NCI-H82 treated with DMSO at 0.1 percent for 48 hours (cell line): Measurements from ENCODE around the gene OVOL2.

Experiments
- DNase-seq: peaks from one replicate; lab custom pipeline; 2025; ENCODE audit not compliant: unreplicated experiment; lab: John Stamatoyannopoulos, UW

The OVOL2 gene

GRCh38 chr20:18016772-18017171 lies 40.9 kb downstream of the OVOL2 start:
- DNase-seq = no peak

GRCh38 chr20:18014411-18014810 lies 43.3 kb downstream of the OVOL2 start:
- DNase-seq = no peak

- DNase-seq = no peak
Observed at GRCh38 chr20:18012901-18013300, 44.8 kb downstream of the OVOL2 start.

- DNase-seq = no peak
Observed at GRCh38 chr20:18011951-18012645, 45.6 kb downstream of the OVOL2 start.

GRCh38 chr20:18011482-18011881 lies 46.2 kb downstream of the OVOL2 start:
- no peak for DNase-seq

GRCh38 chr20:18009116-18009515 lies 48.6 kb downstream of the OVOL2 start:
- DNase-seq = no peak

GRCh38 chr20:18007534-18008292 lies 50.0 kb downstream of the OVOL2 start:
- no peak for DNase-seq

GRCh38 chr20:18006684-18007083 lies 51.0 kb downstream of the OVOL2 start:
- no peak for DNase-seq

GRCh38 chr20:18005990-18006364 lies 51.7 kb downstream of the OVOL2 start:
- DNase-seq = no peak

GRCh38 chr20:18005170-18005989 lies 52.3 kb downstream of the OVOL2 start:
- DNase-seq = no peak

- no peak for DNase-seq
Observed at GRCh38 chr20:18004384-18005031, 53.2 kb downstream of the OVOL2 start.

GRCh38 chr20:18003897-18004296 lies 53.8 kb downstream of the OVOL2 start:
- no peak for DNase-seq

GRCh38 chr20:18001131-18001921 lies 56.4 kb downstream of the OVOL2 start:
- DNase-seq = no peak

- no peak for DNase-seq
Observed at GRCh38 chr20:17999566-17999965, 58.1 kb downstream of the OVOL2 start.

- DNase-seq = no peak
Observed at GRCh38 chr20:17998446-17998845, 59.3 kb downstream of the OVOL2 start.

- DNase-seq = peak; percentile 51
Observed at GRCh38 chr20:17995967-17996819, 61.5 kb downstream of the OVOL2 start.

- no peak for DNase-seq
Observed at GRCh38 chr20:17993546-17993945, 64.2 kb downstream of the OVOL2 start.

GRCh38 chr20:17992847-17993513 lies 64.7 kb downstream of the OVOL2 start:
- DNase-seq = peak; percentile 28

- no peak for DNase-seq
Observed at GRCh38 chr20:17992224-17992637, 65.5 kb downstream of the OVOL2 start.
